PFSK-1 (cell line): ENCODE measurements around the gene C6.

ENCODE experiments used
- FOXP2 ChIP-seq: optimal IDR thresholded peaks from 2 replicates; pipeline ENCODE3; 2011; ENCODE audit warnings: borderline replicate concordance, control low read depth, inconsistent platforms; ENCODE audit not compliant: insufficient read depth; ENCODE audit errors: extremely low read length, extremely low read depth
- POLR2AphosphoS5 ChIP-seq: IDR thresholded peaks from 2 replicates; pipeline ENCODE4 v1.6.1; 2012; ENCODE audit warnings: low read depth, mild to moderate bottlenecking, control low read depth, low read length, moderate library complexity
- SIN3A ChIP-seq: IDR thresholded peaks from 2 replicates; pipeline ENCODE4 v1.6.1; 2012; ENCODE audit warnings: mild to moderate bottlenecking, low read length, moderate library complexity, borderline replicate concordance; ENCODE audit not compliant: insufficient read depth
- TAF1 ChIP-seq: IDR thresholded peaks from 2 replicates; pipeline ENCODE4 v1.6.1; 2012; ENCODE audit warnings: low read length, control low read depth, borderline replicate concordance; ENCODE audit not compliant: insufficient read depth
- TF ChIP-seq, protein P1 (sequence below), 2 experiments: IDR thresholded peaks; 2 replicates each; pipeline versions ENCODE4 v1.6.1 to v1.8.0; 2011 to 2012; ENCODE audit warnings: low read depth in 2 of 2, low read length in 2 of 2, control low read depth in 1 of 2, inconsistent platforms in 1 of 2, mild to moderate bottlenecking in 1 of 2, moderate library complexity in 1 of 2; ENCODE audit not compliant: insufficient read depth in 1 of 2

C6 gene

DNA sequence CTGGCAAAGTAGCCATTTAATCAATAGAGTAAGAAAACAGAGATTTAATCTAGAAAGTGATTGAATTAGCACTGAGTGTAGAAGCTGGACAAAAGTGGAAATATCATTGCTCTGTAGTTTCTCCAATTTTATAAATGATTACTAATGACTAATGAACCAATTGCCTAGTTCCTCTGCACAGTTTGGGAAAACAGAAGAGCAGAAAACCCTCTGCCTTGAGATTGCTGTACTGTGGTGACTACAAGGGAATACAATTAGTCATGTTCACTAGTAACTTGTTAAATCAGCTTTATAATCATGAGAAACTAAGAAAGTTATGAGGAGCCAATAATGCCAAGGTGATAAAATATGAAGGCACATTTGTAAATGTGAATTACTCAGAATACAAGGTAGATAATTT is 21.1 kb upstream of the C6 start:
- TF ChIP-seq POLR2AphosphoS5 = no peak
- no peak for TF ChIP-seq FOXP2
- TF ChIP-seq, protein P1, sequence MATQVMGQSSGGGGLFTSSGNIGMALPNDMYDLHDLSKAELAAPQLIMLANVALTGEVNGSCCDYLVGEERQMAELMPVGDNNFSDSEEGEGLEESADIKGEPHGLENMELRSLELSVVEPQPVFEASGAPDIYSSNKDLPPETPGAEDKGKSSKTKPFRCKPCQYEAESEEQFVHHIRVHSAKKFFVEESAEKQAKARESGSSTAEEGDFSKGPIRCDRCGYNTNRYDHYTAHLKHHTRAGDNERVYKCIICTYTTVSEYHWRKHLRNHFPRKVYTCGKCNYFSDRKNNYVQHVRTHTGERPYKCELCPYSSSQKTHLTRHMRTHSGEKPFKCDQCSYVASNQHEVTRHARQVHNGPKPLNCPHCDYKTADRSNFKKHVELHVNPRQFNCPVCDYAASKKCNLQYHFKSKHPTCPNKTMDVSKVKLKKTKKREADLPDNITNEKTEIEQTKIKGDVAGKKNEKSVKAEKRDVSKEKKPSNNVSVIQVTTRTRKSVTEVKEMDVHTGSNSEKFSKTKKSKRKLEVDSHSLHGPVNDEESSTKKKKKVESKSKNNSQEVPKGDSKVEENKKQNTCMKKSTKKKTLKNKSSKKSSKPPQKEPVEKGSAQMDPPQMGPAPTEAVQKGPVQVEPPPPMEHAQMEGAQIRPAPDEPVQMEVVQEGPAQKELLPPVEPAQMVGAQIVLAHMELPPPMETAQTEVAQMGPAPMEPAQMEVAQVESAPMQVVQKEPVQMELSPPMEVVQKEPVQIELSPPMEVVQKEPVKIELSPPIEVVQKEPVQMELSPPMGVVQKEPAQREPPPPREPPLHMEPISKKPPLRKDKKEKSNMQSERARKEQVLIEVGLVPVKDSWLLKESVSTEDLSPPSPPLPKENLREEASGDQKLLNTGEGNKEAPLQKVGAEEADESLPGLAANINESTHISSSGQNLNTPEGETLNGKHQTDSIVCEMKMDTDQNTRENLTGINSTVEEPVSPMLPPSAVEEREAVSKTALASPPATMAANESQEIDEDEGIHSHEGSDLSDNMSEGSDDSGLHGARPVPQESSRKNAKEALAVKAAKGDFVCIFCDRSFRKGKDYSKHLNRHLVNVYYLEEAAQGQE (IDR thresholded peaks at IDR 0.05; ENCODE audit: insufficient read depth in 1 of 2, low read depth in 2 of 2, low read length in 2 of 2) = no peak
- no peak for TF ChIP-seq TAF1
- TF ChIP-seq SIN3A = no peak

DNA sequence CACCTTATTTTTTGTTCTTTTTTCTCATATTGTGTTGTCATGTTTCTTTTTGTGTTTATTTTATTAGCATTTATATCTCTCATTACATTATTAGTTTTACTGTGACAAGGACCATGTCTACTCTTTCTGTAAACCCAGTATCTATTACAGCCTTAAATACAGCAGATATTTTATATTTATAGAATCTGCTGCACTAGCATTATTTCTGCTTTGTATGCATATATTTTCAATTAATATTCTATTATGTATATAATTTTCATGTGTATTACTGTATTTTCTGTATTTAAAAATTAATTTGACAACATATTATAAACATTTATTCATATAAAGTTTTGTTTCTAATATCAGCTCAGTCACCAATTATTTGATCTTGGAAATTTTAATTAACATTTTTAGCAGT is 19.5 kb upstream of the C6 start:
- no peak for TF ChIP-seq SIN3A
- no peak for TF ChIP-seq POLR2AphosphoS5
- TF ChIP-seq, protein P1 (IDR thresholded peaks at IDR 0.05; ENCODE audit: insufficient read depth in 1 of 2, low read depth in 2 of 2, low read length in 2 of 2) = no peak
- TF ChIP-seq TAF1 = no peak
- TF ChIP-seq FOXP2 = no peak

DNA sequence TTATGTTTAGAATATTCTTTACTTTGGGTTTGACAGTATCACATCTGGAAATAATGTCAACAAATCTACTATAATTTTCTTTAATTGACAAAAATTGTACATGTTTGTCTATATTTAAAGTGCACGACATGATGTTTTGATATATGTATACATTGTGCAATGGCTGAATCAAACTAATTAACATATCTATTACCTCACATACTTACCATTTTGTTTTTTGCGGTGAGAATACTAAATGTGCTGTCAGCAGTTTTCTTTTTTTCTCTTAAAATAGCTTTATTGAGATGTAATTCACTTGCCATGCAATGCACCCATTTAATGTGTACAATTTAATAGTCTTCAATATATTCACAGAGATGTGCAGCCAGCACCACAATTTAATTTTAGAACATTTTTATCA is 10.6 kb upstream of the C6 start:
- TF ChIP-seq SIN3A = no peak
- TF ChIP-seq POLR2AphosphoS5 = no peak
- TF ChIP-seq TAF1 = no peak
- TF ChIP-seq, protein P1 (IDR thresholded peaks at IDR 0.05; ENCODE audit: insufficient read depth in 1 of 2, low read depth in 2 of 2, low read length in 2 of 2) = no peak
- TF ChIP-seq FOXP2 = no peak

DNA sequence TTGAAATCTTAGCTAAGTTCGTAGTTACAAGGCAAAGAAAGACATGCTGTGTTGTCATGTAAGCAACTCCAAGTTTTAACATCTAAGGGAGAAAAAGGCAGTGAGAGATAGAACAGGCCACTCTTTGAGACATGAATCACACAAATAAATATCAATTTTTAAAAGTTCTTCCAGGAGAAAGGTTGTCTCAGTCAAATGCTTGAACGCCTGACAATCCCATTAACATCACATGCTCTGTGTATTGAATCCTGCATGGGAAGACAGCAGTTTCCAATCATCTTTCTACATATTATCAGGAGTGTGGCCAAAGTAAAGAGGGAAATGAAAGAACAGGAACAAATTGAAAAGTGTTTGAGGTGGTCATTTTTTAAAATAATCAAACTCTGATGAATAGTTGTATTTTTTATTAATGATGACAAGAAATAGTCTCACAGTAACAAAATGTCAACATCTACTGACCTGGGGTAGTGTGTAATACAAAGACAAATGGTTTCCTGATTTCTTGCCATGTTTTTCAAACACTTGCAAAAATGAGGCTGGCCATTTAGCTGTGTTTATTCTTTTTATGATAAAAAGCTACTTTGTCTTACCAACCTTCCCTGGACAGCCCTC is 6.4 kb upstream of the C6 start:
- TF ChIP-seq FOXP2 = no peak
- TF ChIP-seq SIN3A = no peak
- no peak for TF ChIP-seq TAF1
- no peak for TF ChIP-seq POLR2AphosphoS5
- TF ChIP-seq, protein P1 (IDR thresholded peaks at IDR 0.05; ENCODE audit: insufficient read depth in 1 of 2, low read depth in 2 of 2, low read length in 2 of 2) = no peak
